ENCODE results near the gene SACS. TPM values are rescaled to one million over a fixed set of nuclear protein-coding genes. Genes with fewer than 3 reads are reported as not detected.
"Not testable (repeated sequence)": the region's sequence is repeated elsewhere in the genome, so short reads cannot be mapped to it uniquely, and the experiment has no call there.

SACS gene
- total and polyA plus RNA-seq, 4 donors = 0.50 to 7.2 (median 2.9) TPM

GRCh38 chr13:23445794-23446193, 12.3 kb upstream of the SACS start (continued):
- no peak for TF ChIP-seq HNF4G (IDR thresholded peaks at IDR 0.05)

DNA sequence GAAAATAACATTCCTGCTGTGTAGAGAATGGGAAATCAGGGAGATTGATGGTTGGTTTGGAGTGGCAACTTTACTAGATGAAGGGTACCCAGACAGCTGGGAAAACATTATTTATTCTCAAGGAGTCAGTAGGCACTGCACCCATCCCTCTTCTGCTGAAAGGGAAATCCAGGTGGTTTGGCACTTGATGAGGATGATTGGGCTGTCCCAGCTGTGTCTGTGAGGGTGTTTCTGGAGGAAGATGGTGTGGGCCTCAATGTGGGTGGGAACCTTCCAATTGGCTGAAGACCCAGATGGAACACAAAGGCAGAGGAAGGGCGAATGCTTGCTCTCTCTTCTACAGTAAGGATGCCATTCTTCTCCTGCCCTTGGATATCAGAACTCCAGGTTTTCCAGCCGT, 10.4 kb upstream of the SACS start:
- no peaks in the 10 kb centered on the region for H3K9me3 ChIP-seq (ENCODE audit: control insufficient read depth in 4 of 4, low read length in 3 of 4)
- peaks cover 0 to 3% (median 0%) of the 10 kb centered on the region in 4 donors for H3K27me3 ChIP-seq (ENCODE audit: control insufficient read depth in 4 of 4, insufficient read depth in 4 of 4, low read length in 3 of 4)
- no peak overlapping the region for H3K27ac ChIP-seq (ENCODE audit: low read depth in 1 of 2, low read length in 2 of 2)
- H3K4me3 ChIP-seq (ENCODE audit: low read depth in 1 of 3, low read length in 3 of 3) = no peak overlapping the region
- no peak overlapping the region for H3K9ac ChIP-seq (ENCODE audit: low read depth in 1 of 2, low read length in 2 of 2)
- WGBS = 75% methylated on average over 2 of the region's 2 CpGs
- TF ChIP-seq ATF3 (IDR thresholded peaks at IDR 0.05) = no peak
- no peak for TF ChIP-seq TAF1 (conservative IDR thresholded peaks at IDR 0.05)
- TF ChIP-seq REST (IDR thresholded peaks at IDR 0.05) = no peak
- TF ChIP-seq SP1 (IDR thresholded peaks at IDR 0.05) = no peak
- no peak for TF ChIP-seq ZBTB33 (IDR thresholded peaks at IDR 0.05)
- DNase-seq (ENCODE audit: low spot score) = no peak
- no peaks in the 10 kb centered on the region for H3K36me3 ChIP-seq (ENCODE audit: control insufficient read depth in 4 of 4, insufficient read depth in 3 of 4, low read depth in 1 of 4, low read length in 3 of 4)
- no peaks in the 10 kb centered on the region for H3K4me1 ChIP-seq (ENCODE audit: control insufficient read depth in 4 of 4, insufficient read depth in 4 of 4, low read length in 3 of 4)

DNA sequence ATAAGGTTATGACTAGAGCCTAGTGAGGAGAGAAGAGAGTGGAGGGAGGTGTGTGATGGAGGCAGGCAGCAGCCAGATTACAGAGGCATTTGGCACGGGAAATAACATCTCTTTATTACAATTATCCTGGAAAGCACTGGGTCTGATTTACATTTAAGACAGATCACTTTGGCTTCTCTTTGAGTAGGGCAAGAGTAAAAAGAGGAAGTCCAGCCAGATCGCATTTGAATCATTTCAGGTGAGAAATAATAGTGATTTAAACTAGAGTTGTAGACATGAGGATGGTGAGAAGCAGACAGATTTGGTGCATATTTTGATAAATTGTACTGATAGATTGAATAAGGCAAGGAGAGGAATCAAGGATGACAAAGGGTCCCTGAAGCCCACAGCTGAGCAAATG, 9.6 kb upstream of the SACS start:
- TF ChIP-seq NR2F2 (IDR thresholded peaks at IDR 0.05) (no peak), RAD21 (IDR thresholded peaks at IDR 0.05) (no peak)
- Histone ChIP-seq H3K36me3 (ENCODE audit: control insufficient read depth in 4 of 4, insufficient read depth in 3 of 4, low read depth in 1 of 4, low read length in 3 of 4) (no peaks in the 10 kb centered on the region), H3K4me3 (ENCODE audit: low read depth in 1 of 3, low read length in 3 of 3) (no peak overlapping the region), H3K9ac (ENCODE audit: low read depth in 1 of 2, low read length in 2 of 2) (no peak overlapping the region), H3K9me3 (ENCODE audit: control insufficient read depth in 4 of 4, low read length in 3 of 4) (no peaks in the 10 kb centered on the region), H3K27me3 (ENCODE audit: control insufficient read depth in 4 of 4, insufficient read depth in 4 of 4, low read length in 3 of 4) (peaks cover 0 to 3% (median 0%) of the 10 kb centered on the region in 4 donors), H3K27ac (ENCODE audit: low read depth in 1 of 2, low read length in 2 of 2) (no peak overlapping the region), H3K4me1 (ENCODE audit: control insufficient read depth in 4 of 4, insufficient read depth in 4 of 4, low read length in 3 of 4) (no peaks in the 10 kb centered on the region)
- WGBS = 65% methylated on average over 2 of the region's 2 CpGs
- DNase-seq (ENCODE audit: low spot score) = no peak

DNA sequence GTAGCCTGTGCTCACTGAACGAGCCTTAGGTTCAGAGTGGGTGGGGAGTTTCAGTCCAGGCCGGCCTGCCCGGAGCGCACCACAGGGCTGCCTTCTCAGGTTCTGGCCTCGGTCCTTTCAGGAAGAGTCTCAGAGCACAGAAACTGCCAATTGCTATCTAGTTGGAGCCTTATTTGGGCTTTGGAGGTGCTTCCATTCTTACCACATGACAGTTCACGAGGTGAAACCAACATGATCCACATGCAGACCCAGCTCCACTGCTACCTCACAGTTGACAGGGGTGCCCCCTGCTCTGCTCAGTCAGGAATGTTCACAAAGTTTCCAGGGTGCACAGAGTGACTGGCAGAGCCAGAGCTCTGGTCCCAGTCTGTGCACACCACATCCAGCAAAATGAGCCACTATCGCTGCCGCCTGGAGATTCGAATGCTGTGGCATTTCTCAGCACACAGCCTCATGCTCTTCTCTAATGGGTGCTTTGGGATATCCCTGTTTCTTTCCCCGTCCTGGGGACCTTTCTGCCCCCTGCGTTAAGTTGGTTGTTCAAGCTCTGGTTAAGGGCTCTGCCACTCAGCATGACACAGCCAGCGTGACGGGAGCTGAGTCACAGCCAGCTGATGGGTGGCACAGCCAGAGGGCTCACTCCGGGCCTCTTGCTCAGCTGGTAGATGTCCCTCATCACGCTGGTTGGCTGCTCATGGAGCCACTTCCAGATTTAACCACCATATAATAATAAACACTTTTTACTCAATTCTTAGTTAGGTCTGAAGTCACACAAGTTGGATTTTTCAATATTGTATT, 7.5 kb upstream of the SACS start:
- no peak overlapping the region for H3K4me3 ChIP-seq (ENCODE audit: low read depth in 1 of 3, low read length in 3 of 3)
- H3K9me3 ChIP-seq (ENCODE audit: control insufficient read depth in 4 of 4, low read length in 3 of 4) = no peaks in the 10 kb centered on the region
- no peaks in the 10 kb centered on the region for H3K36me3 ChIP-seq (ENCODE audit: control insufficient read depth in 4 of 4, insufficient read depth in 3 of 4, low read depth in 1 of 4, low read length in 3 of 4)
- no peaks in the 10 kb centered on the region for H3K4me1 ChIP-seq (ENCODE audit: control insufficient read depth in 4 of 4, insufficient read depth in 4 of 4, low read length in 3 of 4)
- peaks cover 0 to 3% (median 0%) of the 10 kb centered on the region in 4 donors for H3K27me3 ChIP-seq (ENCODE audit: control insufficient read depth in 4 of 4, insufficient read depth in 4 of 4, low read length in 3 of 4)
- DNase-seq (ENCODE audit: low spot score) = no peak
- no peak overlapping the region for H3K27ac ChIP-seq (ENCODE audit: low read depth in 1 of 2, low read length in 2 of 2)
- 92% methylated on average over 15 of the region's 15 CpGs for WGBS
- H3K9ac ChIP-seq (ENCODE audit: low read depth in 1 of 2, low read length in 2 of 2) = no peak overlapping the region
- TF ChIP-seq ATF3 (IDR thresholded peaks at IDR 0.05) (no peak), GABPA (IDR thresholded peaks at IDR 0.05 in 1 of 2, conservative IDR thresholded peaks at IDR 0.05 in 1 of 2) (no peak), NR2F2 (IDR thresholded peaks at IDR 0.05) (no peak), FOXA1 (IDR thresholded peaks at IDR 0.05) (no peak), CTCF (IDR thresholded peaks at IDR 0.05; ENCODE audit: low read depth, low read length, missing input control) (no peak), TAF1 (conservative IDR thresholded peaks at IDR 0.05) (no peak), MAX (IDR thresholded peaks at IDR 0.05) (no peak)

DNA sequence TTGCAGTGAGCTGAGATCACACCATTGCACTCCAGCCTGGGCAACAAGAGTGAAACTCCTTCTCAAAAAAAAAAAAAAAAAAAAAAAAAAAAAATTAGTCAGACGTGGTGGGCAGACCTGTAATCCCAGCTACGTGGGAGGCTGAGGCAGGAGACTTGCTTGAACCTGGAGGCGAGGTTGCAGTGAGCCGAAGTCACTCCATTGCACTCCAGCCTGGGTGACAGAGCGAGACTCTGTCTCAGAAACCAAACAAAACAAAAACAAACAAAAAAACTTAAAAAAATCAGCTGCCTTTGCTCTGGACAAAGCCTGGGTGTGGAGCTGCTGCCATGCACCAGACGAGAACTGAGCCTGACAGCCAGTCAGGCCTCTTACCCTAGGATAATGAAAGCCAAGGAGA, 6.8 kb upstream of the SACS start:
- H3K4me3 ChIP-seq (ENCODE audit: low read depth in 1 of 3, low read length in 3 of 3); H3K9ac ChIP-seq (ENCODE audit: low read depth in 1 of 2, low read length in 2 of 2); H3K27me3 ChIP-seq (ENCODE audit: control insufficient read depth in 4 of 4, insufficient read depth in 4 of 4, low read length in 3 of 4); H3K4me1 ChIP-seq (ENCODE audit: control insufficient read depth in 4 of 4, insufficient read depth in 4 of 4, low read length in 3 of 4); H3K27ac ChIP-seq (ENCODE audit: low read depth in 1 of 2, low read length in 2 of 2); H3K36me3 ChIP-seq (ENCODE audit: control insufficient read depth in 4 of 4, insufficient read depth in 3 of 4, low read depth in 1 of 4, low read length in 3 of 4); H3K9me3 ChIP-seq (ENCODE audit: control insufficient read depth in 4 of 4, low read length in 3 of 4); DNase-seq (ENCODE audit: low spot score): not testable (repeated sequence)
- 89% methylated on average over 6 of the region's 6 CpGs for WGBS

Measured in liver (tissue), 9 donors.